Parathyroid adenoma (tissue), 2 donors: ENCODE data around the gene BTAF1.

Experiments
- H2AFZ ChIP-seq: fragments of 300-600 bp; sonication (generic); one replicate; pipeline ENCODE4 v1.7.0; 2017; ENCODE audit warnings: antibody characterized with exemption, mild to moderate bottlenecking
- H3K27ac ChIP-seq: fragments of 300-600 bp; sonication (generic); one replicate; pipeline ENCODE4 v1.7.0; 2017
- H3K27me3 ChIP-seq: fragments of 300-600 bp; sonication (generic); one replicate; pipeline ENCODE4 v1.7.0; 2017; ENCODE audit warnings: low read length; ENCODE audit not compliant: control insufficient read depth, insufficient read depth
- H3K36me3 ChIP-seq: fragments of 300-600 bp; sonication (generic); one replicate; pipeline ENCODE4 v1.7.0; 2017; ENCODE audit warnings: low read length; ENCODE audit not compliant: control insufficient read depth, insufficient read depth
- H3K4me1 ChIP-seq: fragments of 300-600 bp; sonication (generic); one replicate; pipeline ENCODE4 v1.7.0; 2017; ENCODE audit warnings: control low read depth
- H3K4me2 ChIP-seq: fragments of 300-600 bp; sonication (generic); one replicate; pipeline ENCODE4 v1.7.0; 2017; ENCODE audit warnings: low read length
- H3K4me3 ChIP-seq: fragments of 300-600 bp; sonication (generic); one replicate; pipeline ENCODE4 v1.7.0; 2017; ENCODE audit warnings: low read depth, low read length
- H3K79me2 ChIP-seq: fragments of 300-600 bp; sonication (generic); one replicate; pipeline ENCODE4 v1.7.0; 2017; ENCODE audit warnings: control low read depth
- H3K9ac ChIP-seq: fragments of 300-600 bp; sonication (generic); one replicate; pipeline ENCODE4 v1.7.0; 2017; ENCODE audit warnings: mild to moderate bottlenecking
- H3K9me3 ChIP-seq: fragments of 300-600 bp; sonication (generic); one replicate; pipeline ENCODE4 v1.7.0; 2017; ENCODE audit warnings: low read length; ENCODE audit not compliant: control insufficient read depth
- CTCF ChIP-seq: fragments of 300-600 bp; sonication (generic); IDR thresholded peaks from one replicate; pipeline ENCODE4 v1.7.0; 2017; ENCODE audit warnings: antibody characterized with exemption, mild to moderate bottlenecking
- donor health status: primary hyperparathyroidism.

The BTAF1 gene

GRCh38 chr10:91980319-91980718, 56.7 kb downstream of the BTAF1 start:
- Histone ChIP-seq H2AFZ (no peak overlapping the region), H3K4me1 (no peaks in the 10 kb centered on the region), H3K79me2 (no peaks in the 10 kb centered on the region), H3K9me3 (no peaks in the 10 kb centered on the region), H3K4me2 (no peak overlapping the region), H3K4me3 (no peak overlapping the region), H3K36me3 (no peaks in the 10 kb centered on the region), H3K9ac (no peak overlapping the region), H3K27me3 (no peaks in the 10 kb centered on the region), H3K27ac (no peak overlapping the region)
- TF ChIP-seq CTCF = no peak

GRCh38 chr10:91983416-91983815, 59.8 kb downstream of the BTAF1 start:
- Histone ChIP-seq H3K4me3 (no peak overlapping the region), H3K9me3 (no peaks in the 10 kb centered on the region), H3K36me3 (no peaks in the 10 kb centered on the region), H3K9ac (no peak overlapping the region), H3K79me2 (no peaks in the 10 kb centered on the region), H3K4me2 (no peak overlapping the region), H3K27me3 (no peaks in the 10 kb centered on the region), H3K27ac (no peak overlapping the region), H2AFZ (no peak overlapping the region), H3K4me1 (no peaks in the 10 kb centered on the region)
- TF ChIP-seq CTCF = no peak

- H3K9ac ChIP-seq = no peak overlapping the region
- no peak overlapping the region for H3K4me2 ChIP-seq
- TF ChIP-seq CTCF = no peak
- H2AFZ ChIP-seq = no peak overlapping the region
- H3K79me2 ChIP-seq = no peaks in the 10 kb centered on the region
- H3K4me1 ChIP-seq = no peaks in the 10 kb centered on the region
- no peaks in the 10 kb centered on the region for H3K36me3 ChIP-seq
- H3K27me3 ChIP-seq = no peaks in the 10 kb centered on the region
- H3K4me3 ChIP-seq = no peak overlapping the region
- no peaks in the 10 kb centered on the region for H3K9me3 ChIP-seq
- no peak overlapping the region for H3K27ac ChIP-seq
Measured at GRCh38 chr10:91987397-91988037, 63.9 kb downstream of the BTAF1 start.

- H3K27me3 ChIP-seq = no peaks in the 10 kb centered on the region
- TF ChIP-seq CTCF = no peak
- H3K4me2 ChIP-seq = no peak overlapping the region
- H3K27ac ChIP-seq = no peak overlapping the region
- no peak overlapping the region for H2AFZ ChIP-seq
- H3K4me1 ChIP-seq = no peaks in the 10 kb centered on the region
- H3K4me3 ChIP-seq = no peak overlapping the region
- no peaks in the 10 kb centered on the region for H3K36me3 ChIP-seq
- H3K9me3 ChIP-seq = no peaks in the 10 kb centered on the region
- no peak overlapping the region for H3K9ac ChIP-seq
- no peaks in the 10 kb centered on the region for H3K79me2 ChIP-seq
Measured at GRCh38 chr10:91992031-91992430, 68.5 kb downstream of the BTAF1 start.

- no peak overlapping the region for H2AFZ ChIP-seq
- H3K27me3 ChIP-seq = no peaks in the 10 kb centered on the region
- H3K4me3 ChIP-seq = no peak overlapping the region
- no peaks in the 10 kb centered on the region for H3K9me3 ChIP-seq
- H3K36me3 ChIP-seq = no peaks in the 10 kb centered on the region
- H3K27ac ChIP-seq = no peak overlapping the region
- H3K9ac ChIP-seq = no peak overlapping the region
- H3K4me1 ChIP-seq = no peaks in the 10 kb centered on the region
- no peaks in the 10 kb centered on the region for H3K79me2 ChIP-seq
- no peak overlapping the region for H3K4me2 ChIP-seq
- no peak for TF ChIP-seq CTCF
Measured at GRCh38 chr10:91996266-91996665, 72.7 kb downstream of the BTAF1 start.
